SK-N-SH (cell line): ENCODE results near the gene SNX20. TPM values are rescaled to one million over a fixed set of nuclear protein-coding genes. Genes with fewer than 3 reads are reported as not detected.

ENCODE experiments used
- CTCF ChIA-PET: fragments of 300-600, 350-600 bp; formaldehyde crosslinking; extraction: SDS; loops from one replicate; lab custom pipeline; 2021; lab: Yijun Ruan, JAX
- POLR2A ChIA-PET: fragments of 350-600 bp; sonication (Branson Sonifier 250); formaldehyde crosslinking; extraction: SDS; loops from one replicate; lab custom pipeline; 2020; ENCODE audit warnings: antibody characterized with exemption, inconsistent platforms; lab: Yijun Ruan, JAX
- DNase-seq: peaks from one replicate; pipeline ENCODE4 v3.0.0; 2012
- H2AFZ ChIP-seq: fragments of 200-600 bp; sonication (generic); 2 replicates; pipeline ENCODE4 v1.8.1; 2016; ENCODE audit warnings: antibody characterized with exemption, mild to moderate bottlenecking, low read depth
- H3F3A ChIP-seq: fragments of 200-600 bp; sonication (generic); replicated peaks from 2 replicates; pipeline ENCODE3; 2016; ENCODE audit warnings: antibody characterized with exemption, mild to moderate bottlenecking; ENCODE audit not compliant: insufficient read depth
- H3K27ac ChIP-seq, 2 experiments: fragments of 200-500 bp in 1 of 2; fragments of 200-600 bp in 1 of 2; sonication (Bioruptor generic) in 1 of 2; sonication (generic), shearing (Covaris generic) in 1 of 2; 2 replicates each; pipeline versions ENCODE4 v1.5.1 to v1.6.1; 2014 to 2016; ENCODE audit warnings: low read depth in 2 of 2, inconsistent platforms in 1 of 2, low read length in 1 of 2, mild to moderate bottlenecking in 1 of 2, mixed read lengths in 1 of 2
- H3K27me3 ChIP-seq: fragments of 200-600 bp; sonication (generic), shearing (Covaris generic); 2 replicates; pipeline ENCODE4 v1.6.1; 2016; ENCODE audit warnings: mixed run types; ENCODE audit not compliant: insufficient read depth
- H3K36me3 ChIP-seq, 2 experiments: fragments of 200-500 bp in 1 of 2; fragments of 200-600 bp in 1 of 2; sonication (Bioruptor generic) in 1 of 2; sonication (generic) in 1 of 2; replicated peaks in 1 of 2; 2 replicates each; pipeline versions ENCODE3 to v1.5.1; 2014 to 2016; ENCODE audit warnings: low read length in 1 of 2, mild to moderate bottlenecking in 1 of 2; ENCODE audit not compliant: insufficient read depth in 2 of 2, control insufficient read depth in 1 of 2
- H3K4me1 ChIP-seq, 2 experiments: fragments of 200-500 bp in 1 of 2; fragments of 200-600 bp in 1 of 2; sonication (Bioruptor generic) in 1 of 2; sonication (generic), shearing (Covaris generic) in 1 of 2; 2 replicates each; pipeline versions ENCODE4 v1.5.1 to v1.6.1; 2014 to 2016; ENCODE audit warnings: low read depth in 1 of 2, low read length in 1 of 2, mixed run types in 1 of 2; ENCODE audit not compliant: insufficient read depth in 2 of 2, control insufficient read depth in 1 of 2
- H3K4me2 ChIP-seq: fragments of 200-600 bp; sonication (generic), shearing (Covaris generic); 2 replicates; pipeline ENCODE4 v1.6.1; 2017; ENCODE audit warnings: mixed run types
- H3K4me3 ChIP-seq, 2 experiments: fragments of 200-500 bp in 1 of 2; fragments of 200-600 bp in 1 of 2; sonication (Bioruptor generic) in 1 of 2; sonication (generic), shearing (Covaris generic) in 1 of 2; 2 replicates each; pipeline versions ENCODE4 v1.5.1 to v1.8.1; 2014 to 2016; ENCODE audit warnings: low read depth in 2 of 2, inconsistent platforms in 1 of 2, low read length in 1 of 2, mild to moderate bottlenecking in 1 of 2, mixed read lengths in 1 of 2, moderate library complexity in 1 of 2
- H3K79me2 ChIP-seq: fragments of 200-600 bp; sonication (generic); 2 replicates; pipeline ENCODE4 v1.8.1; 2017; ENCODE audit warnings: mild to moderate bottlenecking; ENCODE audit not compliant: insufficient read depth
- H3K9ac ChIP-seq: fragments of 200-600 bp; sonication (generic); 2 replicates; pipeline ENCODE4 v1.6.1; 2017; ENCODE audit warnings: mixed run types
- H3K9me2 ChIP-seq: fragments of 200-600 bp; sonication (generic); 2 replicates; pipeline ENCODE4 v1.6.1; 2017; ENCODE audit warnings: mixed run types
- H3K9me3 ChIP-seq: fragments of 200-600 bp; sonication (generic); 2 replicates; pipeline ENCODE4 v1.6.1; 2017; ENCODE audit warnings: mixed run types, mild to moderate bottlenecking, moderate library complexity
- H4K20me1 ChIP-seq: fragments of 200-600 bp; sonication (generic); 2 replicates; pipeline ENCODE4 v1.6.1; 2017; ENCODE audit warnings: mild to moderate bottlenecking, mixed run types; ENCODE audit not compliant: insufficient read depth
- CHD2 ChIP-seq: fragments of 150-350 bp; IDR thresholded peaks from 2 replicates; pipeline ENCODE4 v1.6.1; 2018; ENCODE audit warnings: low read length; ENCODE audit not compliant: partially characterized antibody
- CTCF ChIP-seq: fragments of 200-600 bp; sonication (generic); IDR thresholded peaks from 2 replicates; pipeline ENCODE4 v1.6.1; 2017; ENCODE audit warnings: antibody characterized with exemption, mild to moderate bottlenecking, moderate library complexity
- ELF1 ChIP-seq: IDR thresholded peaks from 2 replicates; pipeline ENCODE4 v1.4.0; 2012
- EP300 ChIP-seq, 2 experiments: IDR thresholded peaks; 2 replicates each; pipeline versions ENCODE4 v1.4.0 to v1.6.1; 2012; ENCODE audit warnings: borderline replicate concordance in 1 of 2, low read depth in 1 of 2, low read length in 1 of 2
- EZH2phosphoT487 ChIP-seq: fragments of 200-600 bp; sonication (generic); IDR thresholded peaks from 2 replicates; pipeline ENCODE4 v1.6.1; 2017; ENCODE audit warnings: low read depth, mixed run types, mild to moderate bottlenecking, antibody characterized with exemption, moderate library complexity, borderline replicate concordance
- FOSL2 ChIP-seq: IDR thresholded peaks from 2 replicates; pipeline ENCODE4 v1.4.0; 2012; ENCODE audit warnings: low read depth, mild to moderate bottlenecking, moderate library complexity, borderline replicate concordance
- GATA2 ChIP-seq: sonication (generic); formaldehyde crosslinking; IDR thresholded peaks from 2 replicates; pipeline ENCODE4 v1.5.0; 2020; ENCODE audit warnings: mild to moderate bottlenecking, missing genetic modification reagents
- MAX ChIP-seq: IDR thresholded peaks from 2 replicates; pipeline ENCODE4 v1.4.0; 2012; ENCODE audit warnings: low read depth
- NRF1 ChIP-seq: IDR thresholded peaks from 2 replicates; pipeline ENCODE4 v1.6.1; 2012; ENCODE audit warnings: low read depth, mild to moderate bottlenecking, low read length
- PBX3 ChIP-seq: IDR thresholded peaks from 2 replicates; pipeline ENCODE4; 2012
- POLR2AphosphoS5 ChIP-seq: IDR thresholded peaks from 2 replicates; pipeline ENCODE4 v1.6.1; 2012; ENCODE audit warnings: low read depth, low read length
- RAD21 ChIP-seq: IDR thresholded peaks from 2 replicates; pipeline ENCODE4 v1.6.1; 2012; ENCODE audit warnings: mild to moderate bottlenecking, low read length
- REST ChIP-seq: IDR thresholded peaks from 2 replicates; pipeline ENCODE4 v1.6.1; 2012; ENCODE audit warnings: mild to moderate bottlenecking, low read depth, low read length, moderate library complexity
- RFX5 ChIP-seq: IDR thresholded peaks from 2 replicates; pipeline ENCODE4 v1.6.1; 2012; ENCODE audit warnings: mild to moderate bottlenecking, improper control_type of control experiment, low read length
- RXRA ChIP-seq: IDR thresholded peaks from 2 replicates; pipeline ENCODE4 v1.4.0; 2012; ENCODE audit warnings: low read depth, mild to moderate bottlenecking, borderline replicate concordance
- SMC3 ChIP-seq: IDR thresholded peaks from 2 replicates; pipeline ENCODE4 v1.6.1; 2012; ENCODE audit warnings: low read depth, low read length, improper control_type of control experiment
- TAF1 ChIP-seq: IDR thresholded peaks from 2 replicates; pipeline ENCODE4 v1.6.1; 2012; ENCODE audit warnings: low read depth, mild to moderate bottlenecking, low read length, moderate library complexity, borderline replicate concordance
- TCF12 ChIP-seq: IDR thresholded peaks from 2 replicates; pipeline ENCODE4 v1.4.0; 2012
- TEAD4 ChIP-seq: IDR thresholded peaks from 2 replicates; pipeline ENCODE4 v1.4.0; 2012; ENCODE audit warnings: mild to moderate bottlenecking, borderline replicate concordance; ENCODE audit not compliant: insufficient read depth
- ZBTB33 ChIP-seq: IDR thresholded peaks from 2 replicates; pipeline ENCODE4 v1.4.0; 2012; ENCODE audit warnings: low read depth, borderline replicate concordance
- WGBS: methylation state at CpG from one replicate; pipeline ENCODE4 v1.1.6; 2017; ENCODE audit warnings: low lambda C conversion rate; 5-methylcytosine and 5-hydroxymethylcytosine counted together
- polyA plus RNA-seq, 3 experiments: library from polyadenylated mRNA; depleted of rRNA; stranded (reverse); fragments of >200 nt; gene quantifications; 2 replicates each; pipeline ENCODE4 v1.2.3, GENCODE V29; 2012

The SNX20 gene
- polyA plus RNA-seq, 1 of the 3 experiments (the other 2 are of a cell fraction) = not detected

GRCh38 chr16:50666658-50667496 is 14.2 kb downstream of the SNX20 start:
- H3K27ac ChIP-seq = no peak overlapping the region
- no peak for DNase-seq
- no peak overlapping the region for H3K4me3 ChIP-seq
- no peaks in the 10 kb centered on the region for H3K36me3 ChIP-seq
- H2AFZ ChIP-seq = no peak overlapping the region
- ChIA-PET CTCF (interaction anchor here (0.9 to 16.3 kb wide), 18 partner anchors 10 to 1315 kb away, joined by 3 to 326 read pairs (median 6); partner anchors contain the start of genes BRD7 and CNEP1R1), POLR2A (no interaction called here)
- no peaks in the 10 kb centered on the region for H3K79me2 ChIP-seq
- no peak overlapping the region for H3K4me2 ChIP-seq
- 73% methylated on average over 6 of the region's 9 CpGs for WGBS
- H3K4me1 ChIP-seq = no peaks in the 10 kb centered on the region; a peak in 1 of 4 replicates
- no peaks in the 10 kb centered on the region for H3K9me2 ChIP-seq
- no peaks in the 10 kb centered on the region for H3K27me3 ChIP-seq
- TF ChIP-seq ELF1 = no peak
- no peak for TF ChIP-seq FOSL2
- TF ChIP-seq EP300 (IDR thresholded peaks at IDR 0.05; ENCODE audit: borderline replicate concordance in 1 of 2, low read depth in 1 of 2, low read length in 1 of 2) = no peak
- TF ChIP-seq REST = no peak
- TF ChIP-seq ZBTB33 = no peak
- TF ChIP-seq SMC3 = no peak
- TF ChIP-seq RFX5 = no peak
- TF ChIP-seq CHD2 = no peak
- no peak for TF ChIP-seq EZH2phosphoT487
- no peak for TF ChIP-seq TCF12
- no peak for TF ChIP-seq MAX
- TF ChIP-seq GATA2 (CRISPR knock-in tag) = no peak
- TF ChIP-seq NRF1 = no peak
- no peak for TF ChIP-seq CTCF
- TF ChIP-seq TAF1 = no peak
- no peak for TF ChIP-seq RAD21
- no peak for TF ChIP-seq TEAD4
- no peak for TF ChIP-seq POLR2AphosphoS5
- no peak for TF ChIP-seq RXRA
- TF ChIP-seq PBX3 = no peak
- no peaks in the 10 kb centered on the region for H3F3A ChIP-seq
- H3K9ac ChIP-seq = no peak overlapping the region
- H4K20me1 ChIP-seq = no peaks in the 10 kb centered on the region
- no peaks in the 10 kb centered on the region for H3K9me3 ChIP-seq
